A549 (cell line): ENCODE data around the gene INHBE. TPM values are rescaled to one million over a fixed set of nuclear protein-coding genes. Genes with fewer than 3 reads are reported as not detected.

Source experiments
- ATAC-seq, 2 experiments: fragments of 200-7000 bp in 1 of 2; fragments of >200 bp in 1 of 2; cut with Nextera tagmentation in 1 of 2; cut with Tn5 transposase in 1 of 2; 3 replicates each; pipeline versions ENCODE4 v1.8.0 to v1.9.1; 2018 to 2020; ENCODE audit warnings: mild to moderate bottlenecking in 1 of 2, moderate library complexity in 1 of 2
- CTCF ChIA-PET: fragments of 300-600 bp; sonication (Branson Sonifier 250); formaldehyde crosslinking; extraction: SDS; loops from one replicate; lab custom pipeline; 2021; ENCODE audit warnings: antibody characterized with exemption, inconsistent platforms; lab: Yijun Ruan, JAX
- POLR2A ChIA-PET: fragments of 350-600 bp; formaldehyde crosslinking; extraction: SDS; loops from one replicate; lab custom pipeline; 2021; ENCODE audit warnings: antibody characterized with exemption, inconsistent platforms; lab: Yijun Ruan, JAX
- DNase-seq, 2 experiments: peaks; one replicate each; pipeline versions ENCODE4 v3.0.0 to v3.0.0-alpha.2; 2011 to 2016; ENCODE audit warnings: low read depth in 1 of 2, low spot score in 1 of 2
- FAIRE-seq: peaks from 2 replicates; lab custom pipeline; 2011; peaks lifted over from hg19 to GRCh38; lab: Jason Lieb, UNC
- H3K27ac ChIP-seq, 2 experiments: fragments of >200 bp; sonication (Bioruptor Twin); formaldehyde crosslinking; 3 replicates each; pipeline ENCODE4 v1.5.1; 2016 to 2017
- H3K4me1 ChIP-seq: fragments of >200 bp; sonication (Bioruptor Twin); formaldehyde crosslinking; 3 replicates; pipeline ENCODE4 v1.6.1; 2016
- H3K4me2 ChIP-seq: fragments of >200 bp; sonication (Bioruptor Twin); formaldehyde crosslinking; 3 replicates; pipeline ENCODE4 v1.6.1; 2016
- H3K4me3 ChIP-seq: fragments of >200 bp; sonication (Bioruptor Twin); formaldehyde crosslinking; 3 replicates; pipeline ENCODE4 v1.5.1; 2016
- H3K9me3 ChIP-seq: fragments of >200 bp; sonication (Bioruptor Twin); formaldehyde crosslinking; 3 replicates; pipeline ENCODE4 v1.6.1; 2016
- BHLHE40 ChIP-seq: IDR thresholded peaks from 2 replicates; pipeline ENCODE4 v1.6.1; 2012; ENCODE audit warnings: low read depth, low read length, inconsistent platforms
- CBX8 ChIP-seq: fragments of 200-600 bp; sonication (generic); IDR thresholded peaks from 2 replicates; pipeline ENCODE4 v1.6.1; 2016
- ESRRA ChIP-seq: fragments of 150-350 bp; IDR thresholded peaks from 2 replicates; pipeline ENCODE4 v1.6.1; 2014; ENCODE audit warnings: mild to moderate bottlenecking, low read length, borderline replicate concordance
- FOXS1 ChIP-seq: fragments of 250-450 bp; sonication (Bioruptor Pico); IDR thresholded peaks from 2 replicates; pipeline ENCODE4 v1.5.0; 2020; ENCODE audit warnings: mild to moderate bottlenecking, moderate library complexity
- GATA3 ChIP-seq: IDR thresholded peaks from 2 replicates; pipeline ENCODE4 v1.6.1; 2012; ENCODE audit warnings: borderline replicate concordance
- HDAC2 ChIP-seq: fragments of 200-600 bp; sonication (generic); IDR thresholded peaks from 2 replicates; pipeline ENCODE4 v1.6.1; 2016
- HOXB13 ChIP-seq: fragments of 250-450 bp; sonication (Bioruptor Pico); IDR thresholded peaks from 2 replicates; pipeline ENCODE4 v1.5.0; 2020; ENCODE audit warnings: low read depth, mild to moderate bottlenecking, moderate library complexity
- HOXB5 ChIP-seq: fragments of 250-450 bp; sonication (Bioruptor Pico); IDR thresholded peaks from 2 replicates; pipeline ENCODE4 v1.5.0; 2020; ENCODE audit warnings: mild to moderate bottlenecking, moderate library complexity
- KDM1A ChIP-seq: fragments of 200-600 bp; sonication (generic); IDR thresholded peaks from 2 replicates; pipeline ENCODE4 v1.6.1; 2016; ENCODE audit warnings: low read depth, mild to moderate bottlenecking
- KDM5A ChIP-seq: fragments of 200-600 bp; sonication (generic); IDR thresholded peaks from 2 replicates; pipeline ENCODE4 v1.6.1; 2016; ENCODE audit warnings: antibody characterized with exemption, mild to moderate bottlenecking
- MYC ChIP-seq: IDR thresholded peaks from 2 replicates; pipeline ENCODE4 v1.6.1; 2012; ENCODE audit warnings: mild to moderate bottlenecking, inconsistent platforms, low read length, improper control_type of control experiment, borderline replicate concordance
- RCOR1 ChIP-seq: fragments of 150-350 bp; IDR thresholded peaks from 2 replicates; pipeline ENCODE4 v1.6.1; 2014; ENCODE audit warnings: antibody characterized with exemption, low read length, low read depth
- TFCP2L1 ChIP-seq: fragments of 250-450 bp; sonication (Bioruptor Pico); IDR thresholded peaks from 2 replicates; pipeline ENCODE4 v1.5.0; 2021; ENCODE audit warnings: mild to moderate bottlenecking
- ZC3H11A ChIP-seq: fragments of 450-650 bp; IDR thresholded peaks from 2 replicates; pipeline ENCODE4 v1.6.1; 2014; ENCODE audit warnings: antibody characterized with exemption, mild to moderate bottlenecking
- ZFP36 ChIP-seq: fragments of 450-650 bp; IDR thresholded peaks from 2 replicates; pipeline ENCODE4 v1.6.1; 2014; ENCODE audit warnings: borderline replicate concordance; ENCODE audit not compliant: partially characterized antibody
- ZSCAN20 ChIP-seq: fragments of 250-450 bp; sonication (Bioruptor Pico); IDR thresholded peaks from 2 replicates; pipeline ENCODE4 v1.8.0; 2022; ENCODE audit warnings: mild to moderate bottlenecking, moderate library complexity
- WGBS: methylation state at CpG from one replicate; pipeline ENCODE4 v1.1.6; 2017; ENCODE audit errors: missing lambda C conversion rate; 5-methylcytosine and 5-hydroxymethylcytosine counted together
- polyA plus RNA-seq, 4 experiments: library from polyadenylated mRNA; depleted of rRNA in 3 of 4; stranded (reverse); fragments of >200 nt; fragmentation: RNase III in 1 of 4; extraction: RNeasy Plus Mini Kit Qiagen cat#74134 plus additional on column Dnase treatment in 1 of 4; gene quantifications; 2 replicates in 3 of 4; 3 replicates in 1 of 4; pipeline ENCODE4 v1.2.3, GENCODE V29; 2011 to 2017
- TF ChIP-seq, protein P1 (sequence below): IDR thresholded peaks from 2 replicates; pipeline ENCODE4 v1.6.1; 2012
- TF ChIP-seq, protein P2 (sequence below): fragments of 250-450 bp; sonication (Bioruptor Pico); IDR thresholded peaks from 2 replicates; pipeline ENCODE4 v1.5.0; 2021; ENCODE audit warnings: mild to moderate bottlenecking, moderate library complexity, borderline replicate concordance
- TF ChIP-seq, protein P3 (sequence below): fragments of >200 bp; sonication (Bioruptor Twin); formaldehyde crosslinking; IDR thresholded peaks from 2 replicates; pipeline ENCODE4 v1.6.1; 2016
- TF ChIP-seq, protein P4 (sequence below): fragments of 250-450 bp; sonication (Bioruptor Pico); IDR thresholded peaks from 2 replicates; pipeline ENCODE4 v1.5.0; 2020; ENCODE audit warnings: low read depth, mild to moderate bottlenecking, moderate library complexity

The INHBE gene
- polyA plus RNA-seq, 2 of the 4 experiments (the other 2 are of a cell fraction) = 0.74 to 2.4 TPM

DNA sequence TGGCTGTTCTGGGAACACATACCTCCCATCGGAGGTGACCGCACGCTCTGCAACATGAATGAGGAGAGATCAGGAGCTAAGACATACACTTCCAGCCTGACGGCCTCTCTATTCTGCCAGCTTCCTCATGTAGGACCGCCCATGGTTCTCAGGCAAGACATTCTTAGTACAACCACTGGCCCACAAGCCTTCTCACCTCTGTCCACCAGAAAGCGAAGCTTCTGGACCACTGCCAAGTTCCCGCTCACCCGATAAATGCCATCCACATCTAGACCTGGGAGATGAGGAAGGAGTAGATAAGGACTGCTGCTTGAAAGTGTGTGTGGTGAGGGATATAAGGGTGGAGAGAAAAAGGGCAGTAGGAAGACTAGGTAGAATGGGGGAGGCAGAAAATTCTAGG is 19.3 kb downstream of the INHBE start:
- Histone ChIP-seq H3K4me3 (no peak overlapping the region), H3K4me1 (peaks cover 14% of the 10 kb centered on the region; the same call in 2 of the 3 replicates), H3K4me2 (no peak overlapping the region), H3K9me3 (no peaks in the 10 kb centered on the region), H3K27ac (no peak overlapping the region)
- FAIRE-seq (no peak), ATAC-seq (peak in 1 of 2 experiments; percentile 5; a peak in 1 of 6 replicates), DNase-seq (no peak)
- WGBS = 83% methylated on average over 8 of the region's 8 CpGs
- TF ChIP-seq, protein P1, sequence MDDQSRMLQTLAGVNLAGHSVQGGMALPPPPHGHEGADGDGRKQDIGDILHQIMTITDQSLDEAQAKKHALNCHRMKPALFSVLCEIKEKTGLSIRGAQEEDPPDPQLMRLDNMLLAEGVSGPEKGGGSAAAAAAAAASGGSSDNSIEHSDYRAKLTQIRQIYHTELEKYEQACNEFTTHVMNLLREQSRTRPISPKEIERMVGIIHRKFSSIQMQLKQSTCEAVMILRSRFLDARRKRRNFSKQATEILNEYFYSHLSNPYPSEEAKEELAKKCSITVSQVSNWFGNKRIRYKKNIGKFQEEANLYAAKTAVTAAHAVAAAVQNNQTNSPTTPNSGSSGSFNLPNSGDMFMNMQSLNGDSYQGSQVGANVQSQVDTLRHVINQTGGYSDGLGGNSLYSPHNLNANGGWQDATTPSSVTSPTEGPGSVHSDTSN = no peak
- TF ChIP-seq BHLHE40 = no peak
- TF ChIP-seq, protein P2, sequence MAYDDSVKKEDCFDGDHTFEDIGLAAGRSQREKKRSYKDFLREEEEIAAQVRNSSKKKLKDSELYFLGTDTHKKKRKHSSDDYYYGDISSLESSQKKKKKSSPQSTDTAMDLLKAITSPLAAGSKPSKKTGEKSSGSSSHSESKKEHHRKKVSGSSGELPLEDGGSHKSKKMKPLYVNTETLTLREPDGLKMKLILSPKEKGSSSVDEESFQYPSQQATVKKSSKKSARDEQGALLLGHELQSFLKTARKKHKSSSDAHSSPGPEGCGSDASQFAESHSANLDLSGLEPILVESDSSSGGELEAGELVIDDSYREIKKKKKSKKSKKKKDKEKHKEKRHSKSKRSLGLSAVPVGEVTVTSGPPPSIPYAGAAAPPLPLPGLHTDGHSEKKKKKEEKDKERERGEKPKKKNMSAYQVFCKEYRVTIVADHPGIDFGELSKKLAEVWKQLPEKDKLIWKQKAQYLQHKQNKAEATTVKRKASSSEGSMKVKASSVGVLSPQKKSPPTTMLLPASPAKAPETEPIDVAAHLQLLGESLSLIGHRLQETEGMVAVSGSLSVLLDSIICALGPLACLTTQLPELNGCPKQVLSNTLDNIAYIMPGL = no peak
- TF ChIP-seq, protein P3, sequence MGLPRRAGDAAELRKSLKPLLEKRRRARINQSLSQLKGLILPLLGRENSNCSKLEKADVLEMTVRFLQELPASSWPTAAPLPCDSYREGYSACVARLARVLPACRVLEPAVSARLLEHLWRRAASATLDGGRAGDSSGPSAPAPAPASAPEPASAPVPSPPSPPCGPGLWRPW = no peak
- no peak for TF ChIP-seq ZC3H11A
- TF ChIP-seq ZSCAN20 (CRISPR knock-in tag) = no peak
- no peak for TF ChIP-seq KDM5A
- TF ChIP-seq, protein P4, sequence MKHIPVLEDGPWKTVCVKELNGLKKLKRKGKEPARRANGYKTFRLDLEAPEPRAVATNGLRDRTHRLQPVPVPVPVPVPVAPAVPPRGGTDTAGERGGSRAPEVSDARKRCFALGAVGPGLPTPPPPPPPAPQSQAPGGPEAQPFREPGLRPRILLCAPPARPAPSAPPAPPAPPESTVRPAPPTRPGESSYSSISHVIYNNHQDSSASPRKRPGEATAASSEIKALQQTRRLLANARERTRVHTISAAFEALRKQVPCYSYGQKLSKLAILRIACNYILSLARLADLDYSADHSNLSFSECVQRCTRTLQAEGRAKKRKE = no peak
- TF ChIP-seq FOXS1 = no peak
- no peak for TF ChIP-seq ZFP36
- TF ChIP-seq HDAC2 = no peak
- TF ChIP-seq ESRRA = no peak
- TF ChIP-seq GATA3 = no peak
- TF ChIP-seq MYC = no peak
- TF ChIP-seq HOXB5 (CRISPR knock-in tag) = no peak
- ChIA-PET POLR2A (no interaction called here), CTCF (interaction anchor here (1.0 to 19.9 kb wide), 5 partner anchors 11 to 22 kb away, joined by 6 to 240 read pairs (median 9); partner anchors contain the start of genes GLI1 and MARS1)

DNA sequence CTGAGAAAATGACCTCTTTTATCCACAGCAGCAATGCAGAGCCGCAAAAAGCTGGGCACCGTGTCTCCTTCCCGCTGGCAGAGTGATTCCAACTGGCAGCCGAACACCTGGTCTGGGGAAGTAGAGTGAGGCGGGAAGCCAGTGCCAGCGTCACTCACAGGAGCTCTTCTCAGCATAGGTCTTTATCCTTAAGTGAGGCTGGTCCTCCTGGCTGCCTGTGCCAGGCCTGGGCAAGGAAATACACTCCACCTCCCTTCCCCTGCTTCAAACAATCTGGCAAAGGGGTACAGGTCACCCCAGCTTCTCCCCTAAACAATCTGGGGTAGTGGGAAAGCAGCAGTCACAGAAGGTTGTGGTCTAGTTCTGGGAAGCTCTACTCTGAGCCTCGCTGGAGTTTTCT is 19.8 kb downstream of the INHBE start:
- no peak overlapping the region for H3K27ac ChIP-seq
- H3K4me2 ChIP-seq = no peak overlapping the region
- FAIRE-seq (no peak), DNase-seq (no peak), ATAC-seq (peak in 1 of 2 experiments; percentile 7; a peak in 1 of 6 replicates)
- H3K9me3 ChIP-seq = no peaks in the 10 kb centered on the region
- 84% methylated on average over 7 of the region's 7 CpGs for WGBS
- CTCF ChIA-PET = interaction anchor here (1.0 to 19.9 kb wide), 5 partner anchors 11 to 22 kb away, joined by 6 to 240 read pairs (median 9); partner anchors contain the start of genes GLI1 and MARS1
- TF ChIP-seq TFCP2L1 (no peak), CBX8 (no peak), KDM1A (no peak), RCOR1 (no peak), HOXB13 (CRISPR knock-in tag) (no peak), BHLHE40 (no peak)
- H3K4me3 ChIP-seq = no peak overlapping the region
- POLR2A ChIA-PET = no interaction called here
- H3K4me1 ChIP-seq = peaks cover 14% of the 10 kb centered on the region; the same call in 2 of the 3 replicates
